Measurements from ENCODE around the gene KIRREL3. TPM values are rescaled to one million over a fixed set of nuclear protein-coding genes. Genes with fewer than 3 reads are reported as not detected.

Gene KIRREL3
- total RNA-seq, 4 donors from 2014 or later = 0.19 TPM; not detected in 3

- 18 to 92% methylated on average over 2 to 3 of the region's 4 CpGs for WGBS, 2 donors
- H3K27me3 ChIP-seq = peaks cover 0 to 42% (median 0%) of the 10 kb centered on the region in 4 donors
Measured at GRCh38 chr11:126497581-126498122, 502.9 kb downstream of the KIRREL3 start.

GRCh38 chr11:126496576-126497337 lies 503.8 kb downstream of the KIRREL3 start:
- Histone ChIP-seq H3K4me1 (peaks cover 0 to 5% (median 0%) of the 10 kb centered on the region in 3 donors), H3K36me3 (no peaks in the 10 kb centered on the region), H3K27ac (no peak overlapping the region), H3K4me3 (no peak overlapping the region), H3K27me3 (peaks cover 0 to 34% (median 0%) of the 10 kb centered on the region in 4 donors), H3K9me3 (no peaks in the 10 kb centered on the region)
- no peak for DNase-seq
- TF ChIP-seq POLR2A (IDR thresholded peaks at IDR 0.05) = no peak
- TF ChIP-seq, protein P1, sequence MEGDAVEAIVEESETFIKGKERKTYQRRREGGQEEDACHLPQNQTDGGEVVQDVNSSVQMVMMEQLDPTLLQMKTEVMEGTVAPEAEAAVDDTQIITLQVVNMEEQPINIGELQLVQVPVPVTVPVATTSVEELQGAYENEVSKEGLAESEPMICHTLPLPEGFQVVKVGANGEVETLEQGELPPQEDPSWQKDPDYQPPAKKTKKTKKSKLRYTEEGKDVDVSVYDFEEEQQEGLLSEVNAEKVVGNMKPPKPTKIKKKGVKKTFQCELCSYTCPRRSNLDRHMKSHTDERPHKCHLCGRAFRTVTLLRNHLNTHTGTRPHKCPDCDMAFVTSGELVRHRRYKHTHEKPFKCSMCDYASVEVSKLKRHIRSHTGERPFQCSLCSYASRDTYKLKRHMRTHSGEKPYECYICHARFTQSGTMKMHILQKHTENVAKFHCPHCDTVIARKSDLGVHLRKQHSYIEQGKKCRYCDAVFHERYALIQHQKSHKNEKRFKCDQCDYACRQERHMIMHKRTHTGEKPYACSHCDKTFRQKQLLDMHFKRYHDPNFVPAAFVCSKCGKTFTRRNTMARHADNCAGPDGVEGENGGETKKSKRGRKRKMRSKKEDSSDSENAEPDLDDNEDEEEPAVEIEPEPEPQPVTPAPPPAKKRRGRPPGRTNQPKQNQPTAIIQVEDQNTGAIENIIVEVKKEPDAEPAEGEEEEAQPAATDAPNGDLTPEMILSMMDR (IDR thresholded peaks at IDR 0.05) = no peak
- intact Hi-C loops (cut with DNase I) = no loop called here
- 80 to 91% methylated on average over 6 to 7 of the region's 8 CpGs for WGBS, 2 donors

More at GRCh38 chr11:126497581-126498122, 502.9 kb downstream of the KIRREL3 start:
- H3K4me3 ChIP-seq = no peak overlapping the region
- H3K27ac ChIP-seq = no peak overlapping the region
- no peaks in the 10 kb centered on the region for H3K36me3 ChIP-seq
- DNase-seq = no peak
- TF ChIP-seq, protein P1 (IDR thresholded peaks at IDR 0.05) = no peak
- no peak for TF ChIP-seq POLR2A (IDR thresholded peaks at IDR 0.05)
- H3K9me3 ChIP-seq = no peaks in the 10 kb centered on the region
- peaks cover 0 to 12% (median 0%) of the 10 kb centered on the region in 3 donors for H3K4me1 ChIP-seq
- intact Hi-C loops (cut with DNase I) = no loop called here

DNA sequence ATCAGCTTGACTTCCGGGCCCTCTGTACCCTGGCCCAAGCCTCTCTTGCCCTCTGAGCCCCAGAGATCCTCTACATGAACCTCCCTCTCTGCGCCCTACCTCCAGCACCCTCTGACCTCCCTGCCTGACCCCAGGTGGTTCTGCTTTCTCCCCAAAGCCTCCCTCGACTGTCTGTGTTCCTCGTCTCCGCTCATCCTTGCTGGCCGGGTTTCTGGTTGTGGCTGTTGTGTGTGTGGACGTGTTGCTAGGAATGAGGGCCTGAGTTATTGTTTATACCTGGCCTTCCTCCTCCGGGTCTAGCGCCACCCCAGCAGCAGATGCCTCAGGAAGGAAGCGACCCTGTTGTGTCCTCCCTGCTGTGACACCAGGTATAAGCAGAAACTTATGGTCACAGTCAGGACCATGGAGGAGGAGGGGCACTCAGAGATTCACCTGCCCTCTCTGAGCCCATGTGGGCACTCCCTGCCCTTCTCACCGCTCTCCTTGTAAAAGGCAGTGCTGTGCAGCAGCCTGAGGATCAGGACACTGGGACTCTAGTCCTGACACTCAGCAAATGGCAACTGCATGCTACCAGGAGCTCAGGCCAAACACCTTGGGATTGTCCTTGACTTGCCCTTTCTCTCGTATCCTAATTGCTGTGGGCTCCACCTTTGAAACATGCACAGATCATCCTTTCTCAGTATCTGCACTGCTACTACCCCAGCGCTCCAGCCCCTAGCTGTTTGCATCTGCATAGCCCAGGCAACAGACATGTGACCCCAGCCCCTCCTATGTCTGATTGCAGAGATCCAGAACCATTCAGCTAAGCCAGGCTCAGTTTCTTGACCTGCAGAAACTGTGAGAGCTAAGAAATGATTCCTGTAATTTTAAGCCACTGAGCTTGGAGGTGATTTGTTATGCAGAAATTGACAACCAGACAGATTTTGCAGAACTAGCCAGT lies 505.0 kb downstream of the KIRREL3 start:
- Histone ChIP-seq H3K9me3 (no peaks in the 10 kb centered on the region), H3K27me3 (peaks cover 0 to 22% (median 0%) of the 10 kb centered on the region in 4 donors), H3K36me3 (no peaks in the 10 kb centered on the region), H3K27ac (no peak overlapping the region), H3K4me3 (no peak overlapping the region), H3K4me1 (no peaks in the 10 kb centered on the region)
- DNase-seq = no peak
- no peak for TF ChIP-seq POLR2A (IDR thresholded peaks at IDR 0.05)
- TF ChIP-seq, protein P1 (IDR thresholded peaks at IDR 0.05) = no peak
- WGBS, 2 donors = 86 to 91% methylated on average over 8 to 10 of the region's 13 CpGs
- intact Hi-C loops (cut with DNase I) = no loop called here

- whole genome bisulfite sequencing, 2 donors = 78 to 82% methylated on average over 1 to 8 of the region's 10 CpGs
- H3K4me3 ChIP-seq = no peak overlapping the region
- H3K36me3 ChIP-seq = no peaks in the 10 kb centered on the region
- no peaks in the 10 kb centered on the region for H3K4me1 ChIP-seq
- intact Hi-C loops (cut with DNase I) = no loop called here
- DNase-seq = no peak
- H3K27ac ChIP-seq = no peak overlapping the region
- H3K27me3 ChIP-seq = peaks cover 0 to 15% (median 0%) of the 10 kb centered on the region in 4 donors
- no peaks in the 10 kb centered on the region for H3K9me3 ChIP-seq
- TF ChIP-seq, protein P1 (IDR thresholded peaks at IDR 0.05) = no peak
- TF ChIP-seq POLR2A (IDR thresholded peaks at IDR 0.05) = no peak
Measured at GRCh38 chr11:126494831-126495230, 505.7 kb downstream of the KIRREL3 start.

Data from esophagus squamous epithelium (tissue), 5 donors.